HT-29 (cell line): ENCODE results near the gene ITGA3. TPM values are rescaled to one million over a fixed set of nuclear protein-coding genes. Genes with fewer than 3 reads are reported as not detected.
"Not testable (repeated sequence)": the region's sequence is repeated elsewhere in the genome, so short reads cannot be mapped to it uniquely, and the experiment has no call there.

ENCODE experiments used
- DNase-seq: peaks from one replicate; pipeline ENCODE4 v3.0.0-alpha.2; 2015; ENCODE audit warnings: low spot score
- total RNA-seq: library from RNA; depleted of rRNA; stranded (reverse); fragments of >200 nt; shearing (Covaris generic); gene quantifications from 2 replicates; pipeline ENCODE4 v1.2.3, GENCODE V29; 2014

The ITGA3 gene
- total RNA-seq, 1 experiment from 2014 or later, result 237 TPM

- no peak for DNase-seq
These were observed 21.2 kb upstream of the ITGA3 start for GRCh38 chr17:50034498-50035364.

- DNase-seq, result no peak
These were observed 20.5 kb upstream of the ITGA3 start for GRCh38 chr17:50035421-50035879.

GRCh38 chr17:50035945-50036344 lies 20.0 kb upstream of the ITGA3 start:
- DNase-seq, result no peak

- no peak for DNase-seq
These were observed 19.3 kb upstream of the ITGA3 start for GRCh38 chr17:50036455-50037261.

GRCh38 chr17:50037321-50038107 lies 18.4 kb upstream of the ITGA3 start:
- peak; percentile 46 for DNase-seq

GRCh38 chr17:50039058-50039457 lies 16.9 kb upstream of the ITGA3 start:
- no peak for DNase-seq

GRCh38 chr17:50040496-50040895 lies 15.4 kb upstream of the ITGA3 start:
- not testable (repeated sequence) for DNase-seq

GRCh38 chr17:50042211-50042610 lies 13.7 kb upstream of the ITGA3 start:
- no peak for DNase-seq

GRCh38 chr17:50043290-50044148 lies 12.4 kb upstream of the ITGA3 start:
- DNase-seq, result peak; percentile 74

GRCh38 chr17:50044483-50044882 lies 11.4 kb upstream of the ITGA3 start:
- DNase-seq, result no peak

- DNase-seq, result no peak
These were observed 10.8 kb upstream of the ITGA3 start for GRCh38 chr17:50045154-50045553.

- DNase-seq, result no peak
These were observed 9.7 kb upstream of the ITGA3 start for GRCh38 chr17:50046179-50046578.

GRCh38 chr17:50046667-50047066 lies 9.2 kb upstream of the ITGA3 start:
- no peak for DNase-seq

GRCh38 chr17:50047083-50047482 lies 8.8 kb upstream of the ITGA3 start:
- DNase-seq, result no peak

- DNase-seq, result no peak
These were observed 8.3 kb upstream of the ITGA3 start for GRCh38 chr17:50047488-50048126.

GRCh38 chr17:50048146-50048720 lies 7.7 kb upstream of the ITGA3 start:
- DNase-seq, result no peak

- DNase-seq, result no peak
These were observed 6.9 kb upstream of the ITGA3 start for GRCh38 chr17:50048988-50049387.

GRCh38 chr17:50049636-50050035 lies 6.3 kb upstream of the ITGA3 start:
- DNase-seq, result peak; percentile 54

GRCh38 chr17:50050431-50051032 lies 5.4 kb upstream of the ITGA3 start:
- no peak for DNase-seq
